Mesothelial cell of epicardium (in vitro differentiated cells): ENCODE measurements around the gene AKR1C4. TPM values are rescaled to one million over a fixed set of nuclear protein-coding genes. Genes with fewer than 3 reads are reported as not detected.

Experiments
- DNase-seq, 2 experiments: peaks; one replicate each; pipeline ENCODE4 v3.0.0; 2021; ENCODE audit warnings: low spot score in 2 of 2; ENCODE audit not compliant: unreplicated experiment in 2 of 2
- H3K27ac Mint-ChIP-seq: 2 replicates; pipeline ENCODE4 v1.8.0; 2021; ENCODE audit warnings: mixed read lengths
- H3K27me3 Mint-ChIP-seq: 2 replicates; pipeline ENCODE4 v1.8.0; 2021; ENCODE audit warnings: low read depth, mixed read lengths
- H3K36me3 Mint-ChIP-seq: 2 replicates; pipeline ENCODE4 v1.8.0; 2021; ENCODE audit warnings: mixed read lengths
- H3K4me1 Mint-ChIP-seq: 2 replicates; pipeline ENCODE4 v1.8.0; 2021; ENCODE audit warnings: mixed read lengths
- H3K4me3 Mint-ChIP-seq: 2 replicates; pipeline ENCODE4 v1.8.0; 2021; ENCODE audit warnings: mild to moderate bottlenecking, moderate library complexity, mixed read lengths
- H3K9me3 Mint-ChIP-seq: 2 replicates; pipeline ENCODE4 v1.8.0; 2021; ENCODE audit warnings: mixed read lengths
- total RNA-seq: library from RNA; stranded (reverse); gene quantifications from 3 replicates; pipeline ENCODE4 v1.2.1, GENCODE V29; 2021
- TF ChIP-seq, protein P1 (sequence below): fragments of 200-600 bp; sonication (generic); IDR thresholded peaks from one replicate; pipeline ENCODE4 v1.5.0; 2021; ENCODE audit warnings: antibody characterized with exemption; ENCODE audit not compliant: unreplicated experiment

Gene AKR1C4
- total RNA-seq, 1 donor from 2014 or later, result not detected

- H3K36me3 Mint-ChIP-seq, result peaks cover 2% of the 10 kb centered on the region
- H3K9me3 Mint-ChIP-seq, result peaks cover 62% of the 10 kb centered on the region
- no peaks in the 10 kb centered on the region for H3K4me1 Mint-ChIP-seq
- no peak overlapping the region for H3K4me3 Mint-ChIP-seq
- no peak overlapping the region for H3K27ac Mint-ChIP-seq
- H3K27me3 Mint-ChIP-seq, result no peaks in the 10 kb centered on the region
- TF ChIP-seq, protein P1, sequence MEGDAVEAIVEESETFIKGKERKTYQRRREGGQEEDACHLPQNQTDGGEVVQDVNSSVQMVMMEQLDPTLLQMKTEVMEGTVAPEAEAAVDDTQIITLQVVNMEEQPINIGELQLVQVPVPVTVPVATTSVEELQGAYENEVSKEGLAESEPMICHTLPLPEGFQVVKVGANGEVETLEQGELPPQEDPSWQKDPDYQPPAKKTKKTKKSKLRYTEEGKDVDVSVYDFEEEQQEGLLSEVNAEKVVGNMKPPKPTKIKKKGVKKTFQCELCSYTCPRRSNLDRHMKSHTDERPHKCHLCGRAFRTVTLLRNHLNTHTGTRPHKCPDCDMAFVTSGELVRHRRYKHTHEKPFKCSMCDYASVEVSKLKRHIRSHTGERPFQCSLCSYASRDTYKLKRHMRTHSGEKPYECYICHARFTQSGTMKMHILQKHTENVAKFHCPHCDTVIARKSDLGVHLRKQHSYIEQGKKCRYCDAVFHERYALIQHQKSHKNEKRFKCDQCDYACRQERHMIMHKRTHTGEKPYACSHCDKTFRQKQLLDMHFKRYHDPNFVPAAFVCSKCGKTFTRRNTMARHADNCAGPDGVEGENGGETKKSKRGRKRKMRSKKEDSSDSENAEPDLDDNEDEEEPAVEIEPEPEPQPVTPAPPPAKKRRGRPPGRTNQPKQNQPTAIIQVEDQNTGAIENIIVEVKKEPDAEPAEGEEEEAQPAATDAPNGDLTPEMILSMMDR, result no peak
- no peak for DNase-seq
Measured at GRCh38 chr10:5266804-5267203, 70.2 kb downstream of the AKR1C4 start.

GRCh38 chr10:5268234-5268633 lies 71.6 kb downstream of the AKR1C4 start:
- H3K4me1 Mint-ChIP-seq, result no peaks in the 10 kb centered on the region
- no peak for DNase-seq
- H3K27ac Mint-ChIP-seq, result no peak overlapping the region
- TF ChIP-seq, protein P1, result no peak
- no peak overlapping the region for H3K4me3 Mint-ChIP-seq
- H3K27me3 Mint-ChIP-seq, result no peaks in the 10 kb centered on the region
- peaks cover 2% of the 10 kb centered on the region for H3K36me3 Mint-ChIP-seq
- H3K9me3 Mint-ChIP-seq, result peaks cover 63% of the 10 kb centered on the region

Other genes starting within 250 kb of the AKR1C4 start
- 3.2 to 4.2 TPM (median 3.8 TPM) in 3 replicates for gene AKR1C1, start 233.4 kb upstream of the AKR1C4 start, total RNA-seq
- gene AKR1C2, start 193.0 kb upstream of the AKR1C4 start, total RNA-seq, result 2.2 to 2.6 TPM (median 2.5 TPM) in 3 replicates
- gene AKR1C3, start 102.4 kb upstream of the AKR1C4 start, total RNA-seq, result 1.1 to 1.9 TPM (median 1.3 TPM) in 3 replicates
- gene AKR1C8, start 11.7 kb upstream of the AKR1C4 start, total RNA-seq, result not detected in 3 replicates
- gene UCN3, start 168.1 kb downstream of the AKR1C4 start, total RNA-seq, result not detected in 3 replicates
- 0.11 to 0.22 TPM in 2 of 3 replicates, not detected in the other for gene TUBAL3, start 208.0 kb downstream of the AKR1C4 start, total RNA-seq
- gene NET1, start 215.7 kb downstream of the AKR1C4 start, total RNA-seq, result 201 to 205 TPM (median 205 TPM) in 3 replicates